IPS DF 4.7 (cell line): ENCODE data around the gene RIPOR2.

Experiments
- DNase-seq: peaks from one replicate; pipeline ENCODE4 v3.0.0-alpha.2; 2013; ENCODE audit warnings: low spot score; ENCODE audit errors: extremely low read depth

The RIPOR2 gene

DNA sequence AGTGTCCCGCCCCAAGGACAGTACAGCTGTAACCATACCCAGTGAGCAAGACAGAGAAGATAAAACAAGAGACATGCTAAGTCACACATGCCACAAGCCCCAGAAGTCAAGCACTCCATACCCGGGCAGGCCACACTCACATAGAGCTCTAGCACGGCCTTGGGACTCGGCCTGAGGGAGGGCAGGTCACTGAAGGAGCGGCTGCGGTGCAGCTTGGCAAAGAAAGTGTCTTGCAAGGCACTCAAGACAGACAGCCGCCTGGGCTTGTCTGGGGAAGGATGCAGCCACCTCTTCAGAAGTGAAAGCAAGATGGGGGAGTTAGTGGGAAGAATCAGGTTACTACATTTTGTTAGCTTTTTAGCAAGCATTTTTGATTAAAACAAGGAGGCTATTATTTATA, 88.4 kb downstream of the RIPOR2 start:
- no peak for DNase-seq

DNA sequence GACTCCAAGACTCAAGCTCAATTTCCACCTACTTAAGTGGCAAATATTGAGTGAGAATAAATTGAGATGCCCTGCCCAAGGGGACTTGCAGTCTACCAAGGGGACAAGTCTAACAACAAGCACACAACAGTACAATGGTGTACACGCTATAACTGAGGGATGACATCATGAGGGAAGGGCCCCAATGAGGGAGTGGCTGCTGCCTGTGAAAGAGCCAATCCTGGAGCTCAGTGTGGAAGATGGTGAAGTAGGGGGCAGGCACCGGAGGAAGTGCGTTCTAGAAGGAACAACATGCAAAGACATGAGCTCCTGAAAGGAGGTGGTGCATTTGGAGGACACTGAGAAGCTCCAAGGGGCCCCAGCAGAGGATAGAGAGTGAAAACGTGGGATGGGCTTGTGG, 90.2 kb downstream of the RIPOR2 start:
- DNase-seq, result no peak

DNA sequence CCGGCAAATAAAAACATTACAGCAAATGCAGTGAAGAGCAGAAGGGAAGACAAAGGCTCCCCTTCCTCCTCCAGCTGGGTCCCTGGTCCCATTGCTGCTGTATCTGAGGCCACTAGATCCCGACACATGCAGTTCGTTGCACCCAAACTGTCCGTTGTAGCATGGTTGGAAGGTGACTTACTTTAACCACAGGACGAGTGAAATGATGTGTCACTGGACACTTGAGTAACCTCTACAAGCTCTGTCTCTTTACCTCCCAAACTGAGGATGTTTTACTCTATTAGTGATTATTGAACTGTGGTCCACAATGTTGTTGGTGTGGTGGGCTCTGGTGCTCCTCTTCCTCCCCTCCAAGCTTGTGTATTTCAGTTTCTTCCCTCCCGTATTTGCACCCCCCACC, 90.9 kb downstream of the RIPOR2 start:
- DNase-seq, result no peak

- DNase-seq, result no peak
Observed at GRCh38 chr6:24844061-24844460, 91.7 kb downstream of the RIPOR2 start.

DNA sequence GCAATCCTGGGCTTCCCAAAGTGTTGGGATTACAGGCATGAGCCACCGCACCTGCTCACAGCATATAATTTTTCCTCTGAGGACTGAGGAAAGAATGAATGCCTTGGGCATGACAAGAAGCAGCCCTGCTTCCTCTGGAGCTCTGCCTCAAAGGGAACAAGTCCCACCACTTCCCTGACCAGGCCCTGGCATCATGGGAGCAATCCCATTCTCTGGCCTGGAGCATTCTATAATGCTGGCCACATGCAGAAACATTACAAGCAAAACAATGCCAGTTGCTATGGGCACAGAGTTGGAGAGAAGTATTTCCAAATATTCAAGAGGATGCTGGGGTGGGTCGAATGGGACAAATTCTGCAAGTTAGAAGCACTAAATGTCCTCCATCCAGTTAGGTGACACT, 95.6 kb downstream of the RIPOR2 start:
- DNase-seq, result no peak

GRCh38 chr6:24838994-24839393, 96.8 kb downstream of the RIPOR2 start:
- no peak for DNase-seq

GRCh38 chr6:24838081-24838480, 97.7 kb downstream of the RIPOR2 start:
- DNase-seq, result no peak

- no peak for DNase-seq
Observed at GRCh38 chr6:24836109-24836508, 99.7 kb downstream of the RIPOR2 start.

DNA sequence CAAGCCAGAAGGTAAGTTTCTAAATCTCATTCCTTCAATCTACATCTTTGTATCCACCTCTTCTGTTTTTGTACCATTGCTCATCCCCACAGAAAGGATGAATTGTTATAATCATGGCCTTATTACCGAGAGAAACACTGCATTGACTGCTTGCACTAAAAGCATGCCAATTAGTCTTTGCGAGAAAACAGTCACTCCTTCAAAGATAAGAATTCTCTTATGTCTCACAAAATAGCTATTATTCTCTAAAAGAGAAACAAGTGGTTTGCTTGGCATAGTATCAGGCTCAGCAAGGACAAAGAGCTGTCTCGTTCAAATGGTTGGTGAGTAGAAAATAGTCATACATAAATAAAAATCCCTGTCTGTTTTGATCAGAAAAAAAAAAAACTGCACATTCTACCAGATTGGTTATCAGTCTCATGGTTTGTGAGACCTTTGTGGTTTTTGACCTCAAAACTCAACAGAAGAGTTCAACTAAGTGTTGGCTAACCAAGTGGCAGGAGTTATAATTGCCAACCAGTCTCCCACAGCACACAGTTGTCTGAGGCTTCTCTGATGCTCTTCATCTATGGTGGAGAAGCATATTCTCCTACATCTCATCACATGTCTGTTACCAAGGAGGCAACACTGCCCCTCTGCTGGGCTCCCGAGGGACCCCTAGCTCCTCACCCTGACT, 101.9 kb downstream of the RIPOR2 start:
- DNase-seq, result no peak

GRCh38 chr6:24832794-24833193, 103.0 kb downstream of the RIPOR2 start:
- DNase-seq, result no peak

DNA sequence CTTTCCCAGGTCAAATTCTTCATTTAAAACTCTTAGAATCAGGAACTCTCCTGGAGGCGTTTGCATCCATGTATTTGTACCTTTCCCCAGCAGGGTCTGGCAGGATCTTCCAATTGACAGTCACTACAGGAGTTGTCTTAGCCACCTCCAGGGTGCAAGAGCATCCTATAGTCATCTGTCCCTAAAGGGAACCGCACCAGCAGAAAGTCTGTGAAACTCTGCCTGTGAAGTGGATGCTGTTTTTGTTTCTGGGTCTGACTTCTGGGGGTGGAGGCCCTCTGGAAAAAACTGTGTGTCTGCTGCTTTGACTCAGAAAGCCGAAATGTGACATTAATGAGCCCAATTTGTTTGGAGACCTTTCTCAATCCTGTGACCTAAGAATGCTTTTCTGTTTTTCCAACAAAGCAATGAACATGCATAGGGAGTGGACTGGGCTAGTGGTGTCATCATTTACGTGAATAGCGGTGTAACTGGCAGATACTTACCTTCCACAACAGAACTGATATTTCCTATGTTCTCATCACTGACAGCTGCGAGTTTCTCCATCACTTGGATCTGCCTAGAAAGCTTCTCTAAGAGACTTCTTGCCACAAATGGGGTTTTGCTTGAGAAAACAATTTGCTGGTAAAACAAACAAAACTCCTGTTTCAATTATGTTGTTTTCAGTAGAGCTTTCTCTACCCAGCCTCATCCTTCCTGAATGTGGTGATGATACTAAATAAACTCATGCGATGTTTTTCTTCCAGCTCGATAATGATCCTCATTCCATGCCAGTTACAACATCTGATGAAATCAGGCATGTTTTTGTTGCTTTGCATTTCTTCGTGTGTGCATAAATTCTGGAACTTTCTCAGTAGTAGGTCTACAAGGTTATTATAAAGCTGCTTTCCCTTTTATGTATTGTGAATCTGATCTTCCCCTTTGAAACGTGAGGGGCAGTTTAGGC, 103.7 kb downstream of the RIPOR2 start:
- no peak for DNase-seq

- DNase-seq, result no peak
Observed at GRCh38 chr6:24829657-24830056, 106.1 kb downstream of the RIPOR2 start.

DNA sequence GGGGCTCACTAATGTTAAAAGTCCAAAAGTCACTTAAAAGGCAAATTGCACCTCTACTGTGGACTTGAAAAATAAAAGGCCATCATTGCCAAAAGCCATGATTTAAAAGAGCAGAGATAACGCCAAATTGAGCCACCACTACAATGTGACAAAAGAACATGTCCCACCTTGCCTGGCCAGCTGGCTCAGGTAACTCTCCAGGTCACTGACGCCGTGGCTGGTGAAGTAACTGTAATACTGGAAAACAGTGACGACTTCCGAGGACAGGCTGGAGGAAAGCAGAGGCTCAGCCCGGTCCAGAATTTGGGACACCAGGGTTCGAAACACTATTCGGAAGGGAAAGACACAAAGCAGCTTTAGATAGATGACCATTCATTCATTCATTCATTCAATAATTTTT, 107.8 kb downstream of the RIPOR2 start:
- no peak for DNase-seq

DNA sequence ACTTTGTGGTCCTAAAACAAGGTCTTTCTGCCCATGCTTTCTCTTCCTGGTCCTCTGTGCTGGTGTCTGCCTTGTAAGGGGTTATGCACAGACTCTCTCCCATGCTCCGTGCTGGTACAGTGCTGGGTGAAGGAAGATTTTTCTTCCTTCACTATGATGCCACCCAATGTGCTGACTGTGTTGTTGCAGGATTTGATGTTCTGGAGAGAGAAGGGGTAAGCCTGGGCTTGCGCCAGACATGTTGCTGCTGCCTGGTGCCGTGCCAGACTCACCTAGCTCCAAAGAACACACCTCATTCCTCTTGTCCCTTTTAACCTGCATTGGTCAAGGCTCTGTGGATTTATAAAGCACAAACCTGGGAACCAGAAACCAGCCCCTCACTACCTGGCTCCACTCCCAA, 108.6 kb downstream of the RIPOR2 start:
- DNase-seq, result no peak

DNA sequence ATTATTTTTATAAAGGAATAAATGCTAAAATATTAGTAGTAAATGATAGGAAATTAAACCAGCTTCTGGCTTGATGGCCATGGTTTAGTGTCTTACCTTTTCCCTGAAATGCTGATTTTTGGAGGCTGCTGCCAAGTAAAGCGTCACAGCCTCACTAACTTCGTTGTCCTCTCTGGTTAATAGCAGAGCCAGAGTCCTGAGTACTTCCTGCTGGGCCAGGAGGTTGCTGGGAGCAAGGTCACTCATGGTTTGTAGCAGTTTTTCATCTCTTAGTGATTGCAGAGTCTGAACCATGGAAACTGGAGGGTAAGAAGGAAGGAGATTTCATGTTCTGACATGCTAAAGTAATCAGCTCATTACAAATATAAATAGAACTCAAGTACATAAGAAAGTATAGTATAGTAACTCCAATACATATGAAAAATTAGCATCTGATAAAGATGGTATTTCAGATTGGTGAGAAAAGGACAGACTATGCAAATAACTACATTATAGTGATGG, 110.6 kb downstream of the RIPOR2 start:
- DNase-seq, result no peak

- no peak for DNase-seq
Observed at GRCh38 chr6:24824142-24824938, 111.4 kb downstream of the RIPOR2 start.

GRCh38 chr6:24823185-24823584, 112.6 kb downstream of the RIPOR2 start:
- DNase-seq, result no peak

- no peak for DNase-seq
Observed at GRCh38 chr6:24822696-24823095, 113.1 kb downstream of the RIPOR2 start.

- DNase-seq, result no peak
Observed at GRCh38 chr6:24821860-24822444, 113.8 kb downstream of the RIPOR2 start.

GRCh38 chr6:24818346-24818745, 117.4 kb downstream of the RIPOR2 start:
- no peak for DNase-seq

- no peak for DNase-seq
Observed at GRCh38 chr6:24809728-24810127, 126.0 kb downstream of the RIPOR2 start.
